ENCODE measurements around the gene TIMM23B. TPM values are rescaled to one million over a fixed set of nuclear protein-coding genes. Genes with fewer than 3 reads are reported as not detected.
"Not testable (repeated sequence)": the region's sequence is repeated elsewhere in the genome, so short reads cannot be mapped to it uniquely, and the experiment has no call there.

TIMM23B gene
- total and polyA plus RNA-seq, 4 experiments from 2014 or later, result 10.0 to 24.3 (median 17.3) TPM

DNA sequence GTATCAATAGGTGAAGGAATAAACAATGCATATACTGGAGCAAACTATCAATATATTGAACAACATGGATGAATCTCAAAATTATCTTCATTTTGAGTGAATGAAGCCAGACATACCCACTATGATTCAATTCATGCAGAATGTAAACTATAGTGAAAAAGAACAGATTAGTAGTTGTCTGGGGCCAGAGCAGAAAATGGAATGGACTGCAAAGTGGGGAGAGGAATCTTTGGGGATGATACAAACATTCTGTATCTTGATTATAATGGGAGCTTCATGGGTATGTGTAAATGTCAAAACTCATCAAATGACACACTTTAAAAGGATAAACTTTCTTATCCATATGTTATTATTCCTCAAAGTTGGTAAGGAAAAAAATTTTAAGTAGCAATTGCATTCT lies 23.9 kb upstream of the TIMM23B start:
- H3K4me3 ChIP-seq (ENCODE audit: low read length in 2 of 2); POLR2A ChIA-PET (ENCODE audit: partially characterized antibody); H3K4me3 Mint-ChIP-seq; H3K36me3 ChIP-seq (ENCODE audit: insufficient read depth, low read length); H3K9me3 ChIP-seq (ENCODE audit: control insufficient read depth in 1 of 2, low read length in 2 of 2); H3K4me1 Mint-ChIP-seq; H3K27ac ChIP-seq (ENCODE audit: low read depth, low read length); H3K9me3 Mint-ChIP-seq; H3K27me3 Mint-ChIP-seq; H3K27me3 ChIP-seq (ENCODE audit: insufficient read depth, low read length); CTCF ChIA-PET (ENCODE audit: partially characterized antibody); intact Hi-C loops (cut with micrococcal nuclease); DNase-seq; H3K4me1 ChIP-seq (ENCODE audit: insufficient read depth, low read length): not testable (repeated sequence)
- peaks cover 18 to 23% of the 10 kb centered on the region in 2 donors for H3K36me3 Mint-ChIP-seq
- peak overlapping the region in 2 of 7 donors; percentile 36 to 37 for H3K27ac Mint-ChIP-seq

- H3K4me3 Mint-ChIP-seq; CTCF ChIA-PET (ENCODE audit: partially characterized antibody); H3K9me3 ChIP-seq (ENCODE audit: control insufficient read depth in 1 of 2, low read length in 2 of 2); H3K36me3 ChIP-seq (ENCODE audit: insufficient read depth, low read length); H3K27ac ChIP-seq (ENCODE audit: low read depth, low read length); DNase-seq; H3K4me1 ChIP-seq (ENCODE audit: insufficient read depth, low read length); H3K27ac Mint-ChIP-seq; intact Hi-C loops (cut with micrococcal nuclease); H3K27me3 ChIP-seq (ENCODE audit: insufficient read depth, low read length); POLR2A ChIA-PET (ENCODE audit: partially characterized antibody); H3K4me3 ChIP-seq (ENCODE audit: low read length in 2 of 2); H3K4me1 Mint-ChIP-seq; H3K9me3 Mint-ChIP-seq; H3K27me3 Mint-ChIP-seq: not testable (repeated sequence)
- H3K36me3 Mint-ChIP-seq, result peaks cover 8 to 26% of the 10 kb centered on the region in 2 donors
Observed at GRCh38 chr10:49922041-49922440, 19.8 kb upstream of the TIMM23B start.

DNA sequence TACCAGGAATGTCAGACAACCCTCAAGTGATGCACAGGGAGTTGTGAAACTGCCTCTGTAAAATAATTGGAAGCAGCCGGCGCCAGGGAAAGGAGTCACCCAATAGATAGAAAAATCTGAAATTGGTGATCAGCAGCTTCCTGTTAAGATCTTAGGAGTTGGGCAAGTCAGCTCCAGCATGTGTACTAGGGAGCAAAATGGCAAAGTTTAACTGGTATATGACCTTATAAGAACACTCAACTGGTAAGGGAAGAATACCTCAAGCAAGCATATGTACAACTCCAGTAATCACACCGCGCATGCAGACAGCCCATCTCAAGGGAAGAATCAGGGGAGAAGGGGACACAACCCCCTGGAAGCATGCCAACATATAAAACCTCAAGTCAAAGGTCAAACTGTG lies 18.3 kb upstream of the TIMM23B start:
- H3K27ac ChIP-seq (ENCODE audit: low read depth, low read length); intact Hi-C loops (cut with micrococcal nuclease); H3K27me3 ChIP-seq (ENCODE audit: insufficient read depth, low read length); H3K4me3 ChIP-seq (ENCODE audit: low read length in 2 of 2); POLR2A ChIA-PET (ENCODE audit: partially characterized antibody); H3K4me1 Mint-ChIP-seq; DNase-seq; H3K4me3 Mint-ChIP-seq; H3K4me1 ChIP-seq (ENCODE audit: insufficient read depth, low read length); H3K9me3 ChIP-seq (ENCODE audit: control insufficient read depth in 1 of 2, low read length in 2 of 2); CTCF ChIA-PET (ENCODE audit: partially characterized antibody); H3K36me3 ChIP-seq (ENCODE audit: insufficient read depth, low read length); H3K27me3 Mint-ChIP-seq; H3K27ac Mint-ChIP-seq; H3K9me3 Mint-ChIP-seq: not testable (repeated sequence)
- peaks cover 12 to 23% of the 10 kb centered on the region in 2 donors for H3K36me3 Mint-ChIP-seq

GRCh38 chr10:49931276-49931675 lies 10.6 kb upstream of the TIMM23B start:
- H3K27me3 ChIP-seq (ENCODE audit: insufficient read depth, low read length); DNase-seq; CTCF ChIA-PET (ENCODE audit: partially characterized antibody); H3K4me3 ChIP-seq (ENCODE audit: low read length in 2 of 2); H3K4me3 Mint-ChIP-seq; H3K27ac Mint-ChIP-seq; POLR2A ChIA-PET (ENCODE audit: partially characterized antibody); H3K9me3 Mint-ChIP-seq; H3K27ac ChIP-seq (ENCODE audit: low read depth, low read length); H3K9me3 ChIP-seq (ENCODE audit: control insufficient read depth in 1 of 2, low read length in 2 of 2); H3K4me1 Mint-ChIP-seq; H3K27me3 Mint-ChIP-seq; intact Hi-C loops (cut with micrococcal nuclease); H3K36me3 ChIP-seq (ENCODE audit: insufficient read depth, low read length); H3K4me1 ChIP-seq (ENCODE audit: insufficient read depth, low read length): not testable (repeated sequence)
- peaks cover 9 to 20% of the 10 kb centered on the region in 2 donors for H3K36me3 Mint-ChIP-seq

DNA sequence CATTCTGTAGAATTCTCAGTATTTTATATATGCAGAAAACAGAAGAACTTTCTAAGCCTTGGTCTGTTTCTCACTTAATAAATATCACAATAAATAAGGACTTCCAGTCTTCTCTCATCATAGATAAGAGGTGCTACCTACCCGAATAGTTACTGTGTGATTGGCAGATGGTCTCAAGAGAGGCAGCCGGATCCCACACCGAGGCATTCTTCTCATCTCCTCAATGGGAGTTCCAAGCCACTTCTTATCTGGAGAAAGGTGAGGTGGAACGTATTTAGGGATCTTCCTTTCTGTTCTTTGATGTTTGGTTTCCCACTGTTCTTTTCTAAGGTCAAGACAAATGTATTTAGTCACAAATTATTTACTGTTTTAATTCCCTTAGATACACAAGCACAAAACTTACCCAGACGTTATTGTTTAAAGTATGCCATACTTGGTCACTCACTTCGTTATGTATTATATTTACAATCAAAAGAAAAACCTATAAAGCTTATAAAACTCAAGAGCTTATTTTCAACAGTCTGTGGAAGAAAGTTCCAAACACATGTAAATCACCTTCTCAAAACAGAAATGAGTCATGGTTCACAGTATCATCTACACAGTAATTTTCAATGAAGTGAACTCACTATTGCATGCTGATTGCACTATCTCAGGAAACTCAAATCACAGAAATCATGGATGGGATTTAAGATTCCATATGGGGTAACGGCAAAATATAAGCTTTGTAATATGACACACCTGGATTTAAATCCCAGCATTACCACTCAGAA lies 9.7 kb upstream of the TIMM23B start:
- H3K27ac Mint-ChIP-seq; CTCF ChIA-PET (ENCODE audit: partially characterized antibody); H3K9me3 ChIP-seq (ENCODE audit: control insufficient read depth in 1 of 2, low read length in 2 of 2); H3K4me1 ChIP-seq (ENCODE audit: insufficient read depth, low read length); DNase-seq; H3K9me3 Mint-ChIP-seq; H3K4me3 ChIP-seq (ENCODE audit: low read length in 2 of 2); H3K27me3 Mint-ChIP-seq; intact Hi-C loops (cut with micrococcal nuclease); H3K4me3 Mint-ChIP-seq; H3K27ac ChIP-seq (ENCODE audit: low read depth, low read length); POLR2A ChIA-PET (ENCODE audit: partially characterized antibody); H3K36me3 ChIP-seq (ENCODE audit: insufficient read depth, low read length); H3K27me3 ChIP-seq (ENCODE audit: insufficient read depth, low read length): not testable (repeated sequence)
- Mint-ChIP-seq H3K4me1 (peaks cover 2 to 13% (median 6%) of the 10 kb centered on the region in 4 donors), H3K36me3 (peaks cover 7 to 13% of the 10 kb centered on the region in 2 donors)

- intact Hi-C loops (cut with micrococcal nuclease), result loop anchor here (10.0 kb wide), 1 partner anchor 682 kb away; the partner anchor contains the start of gene SGMS1
- peak overlapping the region; percentile 84 to 91 for H3K4me3 ChIP-seq (ENCODE audit: low read length in 2 of 2)
- Mint-ChIP-seq H3K36me3 (peaks cover 8 to 22% of the 10 kb centered on the region in 2 donors), H3K4me1 (peaks cover 19 to 49% (median 35%) of the 10 kb centered on the region in 4 donors), H3K4me3 (peak overlapping the region; percentile 98 to 100 (median 100)), H3K27ac (peak overlapping the region; percentile 90 to 98 (median 96))
- H3K4me1 ChIP-seq (ENCODE audit: insufficient read depth, low read length), result peaks cover 26% of the 10 kb centered on the region
- POLR2A ChIA-PET (ENCODE audit: partially characterized antibody); H3K27me3 ChIP-seq (ENCODE audit: insufficient read depth, low read length); H3K9me3 Mint-ChIP-seq; H3K27me3 Mint-ChIP-seq; CTCF ChIA-PET (ENCODE audit: partially characterized antibody); DNase-seq; H3K9me3 ChIP-seq (ENCODE audit: control insufficient read depth in 1 of 2, low read length in 2 of 2); H3K36me3 ChIP-seq (ENCODE audit: insufficient read depth, low read length): not testable (repeated sequence)
- peak overlapping the region; percentile 64 for H3K27ac ChIP-seq (ENCODE audit: low read depth, low read length)
Observed at GRCh38 chr10:49942339-49942705, 469 bp downstream of the TIMM23B start.

DNA sequence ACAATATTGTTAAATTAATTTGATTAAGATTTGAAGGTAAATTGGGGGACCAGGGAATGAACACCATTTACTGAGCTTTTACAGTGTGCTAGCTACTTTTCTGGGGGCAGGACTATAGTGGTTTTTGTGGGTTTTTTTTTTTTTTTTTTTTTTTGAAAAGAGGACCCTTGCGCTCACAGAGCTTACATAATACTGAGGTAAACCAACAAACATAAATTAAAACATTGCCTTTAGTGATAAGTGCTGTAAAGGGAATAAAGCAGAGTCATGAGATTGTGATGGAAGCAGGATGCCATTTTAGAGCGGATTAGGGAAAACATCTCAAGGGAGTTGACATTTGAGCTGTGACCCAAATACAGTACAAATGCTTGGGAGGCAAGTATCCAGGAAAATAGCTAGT lies 1.8 kb downstream of the TIMM23B start:
- H3K9me3 Mint-ChIP-seq; H3K4me3 ChIP-seq (ENCODE audit: low read length in 2 of 2); H3K27me3 ChIP-seq (ENCODE audit: insufficient read depth, low read length); H3K27me3 Mint-ChIP-seq; DNase-seq; POLR2A ChIA-PET (ENCODE audit: partially characterized antibody); H3K9me3 ChIP-seq (ENCODE audit: control insufficient read depth in 1 of 2, low read length in 2 of 2); H3K27ac ChIP-seq (ENCODE audit: low read depth, low read length); H3K36me3 ChIP-seq (ENCODE audit: insufficient read depth, low read length); CTCF ChIA-PET (ENCODE audit: partially characterized antibody): not testable (repeated sequence)
- Mint-ChIP-seq H3K4me1 (peaks cover 21 to 44% (median 32%) of the 10 kb centered on the region in 4 donors), H3K27ac (peak overlapping the region in 2 of 7 donors; percentile 23 to 31), H3K4me3 (peak overlapping the region in 7 of 8 donors; percentile 4 to 66 (median 35)), H3K36me3 (peaks cover 9 to 23% of the 10 kb centered on the region in 2 donors)
- intact Hi-C loops (cut with micrococcal nuclease), result loop anchor here (10.0 kb wide), 1 partner anchor 681 kb away; the partner anchor contains the start of gene SGMS1
- peaks cover 26% of the 10 kb centered on the region for H3K4me1 ChIP-seq (ENCODE audit: insufficient read depth, low read length)

All from CD4-positive, alpha-beta memory T cell (primary cell).